Esophagus muscularis mucosa (tissue), 4 donors: ENCODE data around the gene PRRX2. TPM values are rescaled to one million over a fixed set of nuclear protein-coding genes. Genes with fewer than 3 reads are reported as not detected.

Experiments used
- DNase-seq: peaks from one replicate; pipeline ENCODE4 v3.0.0-alpha.2; 2017; ENCODE audit errors: extremely low spot score
- H3K27ac ChIP-seq, 4 donors: fragments of 200-600 bp; sonication (generic); replicated peaks in 1 of 4; 1 replicate in 3 of 4; 2 replicates in 1 of 4; pipeline ENCODE4 v1.5.1; 2016 to 2019; ENCODE audit warnings: mild to moderate bottlenecking in 1 of 4
- H3K27me3 ChIP-seq, 4 donors: fragments of 200-600 bp; sonication (generic); one replicate each; pipeline versions ENCODE4 v1.5.1 to v1.6.0; 2016 to 2019
- H3K36me3 ChIP-seq, 4 donors: fragments of 200-600 bp; sonication (generic); one replicate each; pipeline ENCODE4 v1.5.1; 2016 to 2019
- H3K4me1 ChIP-seq, 4 donors: fragments of 200-600 bp; sonication (generic); one replicate each; pipeline ENCODE4 v1.5.1; 2016 to 2019
- H3K4me3 ChIP-seq, 4 donors: fragments of 200-600 bp; sonication (generic); 1 replicate in 2 of 4; 2 replicates in 2 of 4; pipeline ENCODE4 v1.5.1; 2016 to 2019; ENCODE audit warnings: mild to moderate bottlenecking in 4 of 4, moderate library complexity in 1 of 4
- H3K9me3 ChIP-seq, 4 donors: fragments of 200-600 bp; sonication (generic); 1 replicate in 3 of 4; 2 replicates in 1 of 4; pipeline ENCODE4 v1.5.1; 2016 to 2019
- EP300 ChIP-seq: sonication (generic); formaldehyde crosslinking; IDR thresholded peaks from one replicate; pipeline ENCODE4 v1.6.1; 2017; ENCODE audit warnings: antibody characterized with exemption
- POLR2A ChIP-seq: fragments of 450-650 bp; IDR thresholded peaks from one replicate; pipeline ENCODE4 v1.6.1; 2017; ENCODE audit warnings: antibody characterized with exemption, moderate library complexity, mild to moderate bottlenecking, low read depth
- POLR2AphosphoS5 ChIP-seq, 2 donors: sonication (generic); formaldehyde crosslinking; IDR thresholded peaks; one replicate each; pipeline ENCODE4 v1.6.1; 2017; ENCODE audit warnings: antibody characterized with exemption in 2 of 2
- WGBS: methylation state at CpG from one replicate; pipeline ENCODE4 v1.1.5; 2018; 5-methylcytosine and 5-hydroxymethylcytosine counted together
- intact Hi-C: fragments of 100-400 bp; cut with DNase I; formaldehyde crosslinking; loops from one replicate; pipeline ENCODE4 v1.15.1; 2023
- total RNA-seq, 4 donors: library from RNA; depleted of rRNA; stranded (reverse); fragments of >200 nt; gene quantifications; one replicate each; pipeline versions ENCODE4 v1.1.0 to v1.2.1, GENCODE V29; 2016
- TF ChIP-seq, protein P1 (sequence below), 3 experiments: fragments of 200-600 bp in 2 of 3; fragments of 450-650 bp in 1 of 3; sonication (generic) in 2 of 3; IDR thresholded peaks; one replicate each; pipeline ENCODE4 v1.5.1; 2017 to 2019; ENCODE audit warnings: antibody characterized with exemption in 3 of 3, mild to moderate bottlenecking in 2 of 3, moderate library complexity in 1 of 3

PRRX2 gene
- total RNA-seq, 4 donors from 2014 or later: 1.7 to 13.1 (median 6.2) TPM

DNA sequence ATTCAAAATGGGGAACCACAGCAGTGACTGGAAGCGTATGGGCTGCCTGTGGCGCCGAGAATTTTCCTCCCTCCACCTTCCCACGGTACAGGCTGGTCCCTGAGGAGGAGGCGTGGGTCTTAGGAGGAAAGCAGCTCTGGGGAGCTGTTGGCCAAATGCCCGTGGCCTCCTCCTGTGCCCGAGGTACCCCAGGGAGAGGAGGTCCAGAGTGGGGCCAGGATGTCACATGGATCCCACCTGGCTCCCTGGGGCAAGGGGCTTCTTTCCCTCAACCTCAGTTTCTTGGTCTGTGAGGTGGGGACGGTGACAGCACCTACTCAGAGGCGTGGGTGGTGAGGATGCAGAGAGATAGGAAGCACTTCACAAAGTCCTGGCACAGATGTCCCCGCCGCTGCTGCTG is 16.5 kb downstream of the PRRX2 start:
- Histone ChIP-seq H3K36me3 (no peaks in the 10 kb centered on the region), H3K4me1 (no peaks in the 10 kb centered on the region), H3K4me3 (no peak overlapping the region), H3K27me3 (peaks cover 0 to 33% (median 0%) of the 10 kb centered on the region in 4 donors), H3K9me3 (no peaks in the 10 kb centered on the region), H3K27ac (no peak overlapping the region)
- DNase-seq: no peak
- intact Hi-C loops: no loop called here
- TF ChIP-seq, protein P1, sequence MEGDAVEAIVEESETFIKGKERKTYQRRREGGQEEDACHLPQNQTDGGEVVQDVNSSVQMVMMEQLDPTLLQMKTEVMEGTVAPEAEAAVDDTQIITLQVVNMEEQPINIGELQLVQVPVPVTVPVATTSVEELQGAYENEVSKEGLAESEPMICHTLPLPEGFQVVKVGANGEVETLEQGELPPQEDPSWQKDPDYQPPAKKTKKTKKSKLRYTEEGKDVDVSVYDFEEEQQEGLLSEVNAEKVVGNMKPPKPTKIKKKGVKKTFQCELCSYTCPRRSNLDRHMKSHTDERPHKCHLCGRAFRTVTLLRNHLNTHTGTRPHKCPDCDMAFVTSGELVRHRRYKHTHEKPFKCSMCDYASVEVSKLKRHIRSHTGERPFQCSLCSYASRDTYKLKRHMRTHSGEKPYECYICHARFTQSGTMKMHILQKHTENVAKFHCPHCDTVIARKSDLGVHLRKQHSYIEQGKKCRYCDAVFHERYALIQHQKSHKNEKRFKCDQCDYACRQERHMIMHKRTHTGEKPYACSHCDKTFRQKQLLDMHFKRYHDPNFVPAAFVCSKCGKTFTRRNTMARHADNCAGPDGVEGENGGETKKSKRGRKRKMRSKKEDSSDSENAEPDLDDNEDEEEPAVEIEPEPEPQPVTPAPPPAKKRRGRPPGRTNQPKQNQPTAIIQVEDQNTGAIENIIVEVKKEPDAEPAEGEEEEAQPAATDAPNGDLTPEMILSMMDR (IDR thresholded peaks at IDR 0.05): no peak
- TF ChIP-seq POLR2AphosphoS5 (IDR thresholded peaks at IDR 0.05) (no peak), EP300 (no peak), POLR2A (no peak)
- 78% methylated on average over 9 of the region's 11 CpGs for WGBS

DNA sequence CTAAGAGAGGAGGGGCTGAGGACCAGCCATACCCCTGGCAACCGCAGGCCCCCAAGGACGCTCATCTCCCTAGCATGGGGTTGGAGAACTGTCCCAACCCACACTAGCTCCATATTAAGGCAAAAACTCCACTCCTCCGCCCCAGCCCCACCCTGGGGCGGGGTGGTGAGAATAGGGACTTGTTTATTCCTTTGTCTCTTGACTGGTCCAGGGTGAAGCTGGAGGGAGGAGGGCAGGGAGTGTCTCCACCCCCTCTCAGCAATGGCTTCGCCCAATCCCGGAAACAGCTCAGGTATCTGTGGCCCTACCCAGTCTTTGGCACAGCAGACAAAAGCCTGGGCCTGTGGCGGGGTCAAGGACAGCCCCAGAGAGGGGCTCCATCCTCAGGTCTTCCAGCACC is 16.9 kb downstream of the PRRX2 start:
- TF ChIP-seq EP300: no peak
- TF ChIP-seq POLR2A: no peak
- TF ChIP-seq, protein P1 (IDR thresholded peaks at IDR 0.05): no peak
- no peak for TF ChIP-seq POLR2AphosphoS5 (IDR thresholded peaks at IDR 0.05)
- Histone ChIP-seq H3K36me3 (no peaks in the 10 kb centered on the region), H3K4me1 (no peaks in the 10 kb centered on the region), H3K9me3 (no peaks in the 10 kb centered on the region), H3K27ac (no peak overlapping the region), H3K27me3 (peaks cover 0 to 33% (median 0%) of the 10 kb centered on the region in 4 donors), H3K4me3 (no peak overlapping the region)
- 96% methylated on average over 6 of the region's 7 CpGs for WGBS
- no peak for DNase-seq
- intact Hi-C loops: no loop called here

DNA sequence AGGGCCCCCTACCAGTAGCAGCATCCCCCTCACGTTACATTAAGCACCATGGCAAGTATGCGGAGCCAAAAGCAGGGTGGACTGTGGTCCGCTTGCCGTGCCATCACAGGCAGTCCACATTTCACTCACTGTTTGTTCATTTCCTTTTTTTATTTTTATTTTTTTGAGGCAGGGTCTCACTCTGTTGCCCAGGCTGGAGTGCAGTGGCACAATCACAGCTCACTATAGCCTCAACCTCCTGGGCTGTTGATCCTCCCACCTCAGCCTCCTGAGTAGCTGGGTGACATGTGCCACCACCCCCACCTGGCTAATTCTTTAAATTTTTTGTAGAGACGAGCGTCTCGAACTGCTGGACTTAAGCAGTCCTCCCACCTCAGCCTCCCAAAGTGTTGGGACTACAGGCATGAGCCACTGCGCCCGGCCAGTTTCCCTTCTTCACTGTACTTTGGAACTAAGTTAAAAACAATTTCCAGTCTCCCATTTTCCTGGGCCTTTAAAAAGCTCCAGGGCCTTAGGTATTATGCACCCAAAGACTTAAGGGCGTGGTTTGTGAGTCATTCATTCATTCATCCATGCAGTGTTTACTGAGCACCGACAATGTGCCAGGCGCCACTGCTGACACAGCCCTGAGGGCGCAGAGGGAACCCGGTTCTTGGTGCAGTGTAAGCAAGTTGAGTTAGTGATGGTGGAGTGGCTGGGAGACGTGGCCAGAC is 19.9 kb downstream of the PRRX2 start:
- no peaks in the 10 kb centered on the region for H3K4me1 ChIP-seq
- TF ChIP-seq POLR2A (no peak), POLR2AphosphoS5 (IDR thresholded peaks at IDR 0.05) (no peak), EP300 (no peak)
- TF ChIP-seq, protein P1 (IDR thresholded peaks at IDR 0.05): no peak
- no peaks in the 10 kb centered on the region for H3K9me3 ChIP-seq
- peaks cover 0 to 20% (median 0%) of the 10 kb centered on the region in 4 donors for H3K27me3 ChIP-seq
- no peak for DNase-seq
- H3K36me3 ChIP-seq: no peaks in the 10 kb centered on the region
- H3K27ac ChIP-seq: no peak overlapping the region
- intact Hi-C loops: no loop called here
- 87% methylated on average over 15 of the region's 15 CpGs for WGBS
- H3K4me3 ChIP-seq: no peak overlapping the region

DNA sequence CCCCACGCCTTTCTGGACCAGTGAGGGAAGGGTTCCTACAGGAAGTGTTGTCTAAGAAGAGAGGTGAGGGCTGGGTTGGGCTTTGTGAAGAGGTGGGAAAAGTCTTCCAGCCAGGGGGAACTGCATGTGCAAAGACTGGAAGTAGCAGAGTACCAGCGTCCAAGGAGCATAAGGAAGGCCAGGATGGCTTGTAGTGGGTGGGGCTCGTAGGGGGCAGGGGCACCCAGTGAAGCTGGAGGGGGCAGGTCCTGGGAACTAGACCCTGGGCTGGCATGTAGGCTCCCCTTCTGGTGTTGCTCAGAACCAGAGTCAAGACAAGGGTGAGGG is 20.4 kb downstream of the PRRX2 start:
- Histone ChIP-seq H3K4me3 (no peak overlapping the region), H3K27me3 (peaks cover 0 to 19% (median 0%) of the 10 kb centered on the region in 4 donors), H3K36me3 (no peaks in the 10 kb centered on the region), H3K4me1 (no peaks in the 10 kb centered on the region), H3K27ac (no peak overlapping the region), H3K9me3 (no peaks in the 10 kb centered on the region)
- intact Hi-C loops: no loop called here
- TF ChIP-seq, protein P1 (IDR thresholded peaks at IDR 0.05): no peak
- no peak for TF ChIP-seq EP300
- no peak for TF ChIP-seq POLR2A
- no peak for TF ChIP-seq POLR2AphosphoS5 (IDR thresholded peaks at IDR 0.05)
- DNase-seq: no peak
- WGBS: 86% methylated on average over 3 of the region's 3 CpGs

DNA sequence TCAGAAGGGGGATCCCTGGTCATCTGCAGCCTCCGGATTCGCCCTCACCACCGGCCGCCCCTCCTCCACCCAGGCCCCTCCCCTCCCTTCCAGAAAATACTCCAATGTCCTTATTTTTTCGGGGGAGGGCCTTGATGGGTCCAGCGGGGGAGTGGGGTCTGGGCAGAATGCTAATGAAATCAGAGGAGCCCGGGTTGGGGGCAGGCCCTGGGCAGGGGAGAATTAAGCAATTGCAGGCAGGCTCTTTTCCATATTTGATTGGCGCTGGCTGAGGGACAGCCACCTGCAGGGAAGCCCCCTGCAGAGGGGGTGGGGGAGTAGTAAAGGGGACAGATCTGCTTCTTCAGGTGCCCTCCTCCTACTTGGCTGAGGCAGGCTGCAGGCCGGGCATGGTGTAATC is 21.3 kb downstream of the PRRX2 start:
- Histone ChIP-seq H3K27me3 (peaks cover 0 to 11% (median 0%) of the 10 kb centered on the region in 4 donors), H3K36me3 (no peaks in the 10 kb centered on the region), H3K4me1 (no peaks in the 10 kb centered on the region), H3K4me3 (no peak overlapping the region), H3K9me3 (no peaks in the 10 kb centered on the region), H3K27ac (no peak overlapping the region)
- no peak for DNase-seq
- intact Hi-C loops: no loop called here
- 84% methylated on average over 9 of the region's 9 CpGs for WGBS
- TF ChIP-seq POLR2A: no peak
- TF ChIP-seq, protein P1 (IDR thresholded peaks at IDR 0.05): no peak
- TF ChIP-seq POLR2AphosphoS5 (IDR thresholded peaks at IDR 0.05): no peak
- TF ChIP-seq EP300: no peak
